ENCODE measurements around the gene KRT13. TPM values are rescaled to one million over a fixed set of nuclear protein-coding genes. Genes with fewer than 3 reads are reported as not detected.

The KRT13 gene
- total and polyA plus RNA-seq, 2 donors (not counting 1 experiment from before 2014, with no cell fraction given), result not detected

DNA sequence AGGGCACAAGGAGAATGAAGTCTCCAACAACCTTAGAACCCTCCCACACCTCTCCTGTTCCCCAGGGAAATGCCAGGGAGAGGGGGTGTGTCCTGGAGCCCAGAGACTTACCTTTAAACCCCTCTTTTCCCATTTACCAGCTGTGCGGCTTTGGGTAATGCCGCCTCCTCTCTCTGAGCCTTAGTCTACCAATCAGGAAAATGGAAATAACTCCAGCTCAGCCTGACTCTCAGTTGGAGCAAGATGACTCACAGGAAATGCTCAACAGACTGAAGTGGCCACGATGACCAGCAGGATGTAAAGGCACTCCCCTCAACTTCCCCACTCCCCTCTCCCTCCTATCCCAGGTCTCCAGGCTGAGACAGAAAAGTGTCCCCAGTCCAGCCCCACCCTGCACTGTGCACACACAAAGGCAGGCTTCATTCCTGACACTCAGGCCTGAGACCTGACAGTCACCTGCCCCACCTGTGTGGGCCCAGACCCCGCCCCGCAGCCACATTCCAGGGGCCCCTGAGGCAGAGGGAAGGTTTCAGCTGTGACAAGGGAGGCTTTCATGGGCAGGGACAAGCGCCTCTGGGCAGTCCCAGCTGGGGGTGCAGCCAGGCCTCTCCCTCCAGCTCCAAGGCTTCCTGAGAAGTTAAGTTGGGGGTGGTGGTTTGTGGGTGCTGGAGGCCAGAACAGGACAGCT lies 16.3 kb upstream of the KRT13 start:
- H3K36me3 ChIP-seq (replicated peaks in 1 of 2; ENCODE audit: control extremely low read depth in 1 of 2, control insufficient read depth in 1 of 2, extremely low read depth in 1 of 2, insufficient read depth in 2 of 2, low read length in 1 of 2), result no peaks in the 10 kb centered on the region
- H4K20me1 ChIP-seq (ENCODE audit: control insufficient read depth, insufficient read depth, low read length, poor library complexity, severe bottlenecking), result no peaks in the 10 kb centered on the region
- no peak overlapping the region for H3K27ac ChIP-seq (ENCODE audit: low read length in 2 of 2)
- H3K4me3 ChIP-seq (ENCODE audit: control extremely low read depth in 1 of 5, extremely low read depth in 1 of 5, insufficient read depth in 1 of 5, low read depth in 2 of 5, low read length in 4 of 5), result no peak overlapping the region
- WGBS (ENCODE audit: insufficient coverage), result 75% methylated on average over 6 of the region's 6 CpGs
- H3K27me3 ChIP-seq (replicated peaks in 1 of 4; ENCODE audit: control extremely low read depth in 1 of 4, control insufficient read depth in 3 of 4, insufficient read depth in 4 of 4, low read length in 3 of 4), result peaks cover 0 to 8% (median 0%) of the 10 kb centered on the region in 4 experiments
- ATAC-seq (ENCODE audit: low read depth) (no peak), DNase-seq (no peak)
- no peak for TF ChIP-seq EZH2 (IDR thresholded peaks at IDR 0.05; ENCODE audit: borderline replicate concordance, insufficient read depth, low read depth, low read length, poor library complexity, severe bottlenecking)
- TF ChIP-seq, protein P1, sequence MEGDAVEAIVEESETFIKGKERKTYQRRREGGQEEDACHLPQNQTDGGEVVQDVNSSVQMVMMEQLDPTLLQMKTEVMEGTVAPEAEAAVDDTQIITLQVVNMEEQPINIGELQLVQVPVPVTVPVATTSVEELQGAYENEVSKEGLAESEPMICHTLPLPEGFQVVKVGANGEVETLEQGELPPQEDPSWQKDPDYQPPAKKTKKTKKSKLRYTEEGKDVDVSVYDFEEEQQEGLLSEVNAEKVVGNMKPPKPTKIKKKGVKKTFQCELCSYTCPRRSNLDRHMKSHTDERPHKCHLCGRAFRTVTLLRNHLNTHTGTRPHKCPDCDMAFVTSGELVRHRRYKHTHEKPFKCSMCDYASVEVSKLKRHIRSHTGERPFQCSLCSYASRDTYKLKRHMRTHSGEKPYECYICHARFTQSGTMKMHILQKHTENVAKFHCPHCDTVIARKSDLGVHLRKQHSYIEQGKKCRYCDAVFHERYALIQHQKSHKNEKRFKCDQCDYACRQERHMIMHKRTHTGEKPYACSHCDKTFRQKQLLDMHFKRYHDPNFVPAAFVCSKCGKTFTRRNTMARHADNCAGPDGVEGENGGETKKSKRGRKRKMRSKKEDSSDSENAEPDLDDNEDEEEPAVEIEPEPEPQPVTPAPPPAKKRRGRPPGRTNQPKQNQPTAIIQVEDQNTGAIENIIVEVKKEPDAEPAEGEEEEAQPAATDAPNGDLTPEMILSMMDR (IDR thresholded peaks at IDR 0.05), result no peak
- Mint-ChIP-seq H3K9me3 (ENCODE audit: insufficient read depth) (no peaks in the 10 kb centered on the region), H3K4me3 (no peak overlapping the region), H3K27me3 (peaks cover 29% of the 10 kb centered on the region), H3K27ac (no peak overlapping the region), H3K4me1 (no peaks in the 10 kb centered on the region)
- H2AFZ ChIP-seq (ENCODE audit: insufficient read depth, low read depth, low read length, poor library complexity, severe bottlenecking), result no peak overlapping the region
- no peak overlapping the region for H3K4me2 ChIP-seq (replicated peaks; ENCODE audit: low read depth, low read length, poor library complexity, severe bottlenecking)
- intact Hi-C loops (cut with micrococcal nuclease), result no loop called here
- H3K79me2 ChIP-seq (ENCODE audit: control insufficient read depth, insufficient read depth, low read length), result no peaks in the 10 kb centered on the region
- H3K9ac ChIP-seq (ENCODE audit: low read length), result no peak overlapping the region
- POLR2A ChIA-PET, result interaction anchor here (0.6 kb wide), 1 partner anchor 12 kb away, joined by 6 read pairs; no protein-coding TSS in a partner anchor
- no peaks in the 10 kb centered on the region for H3K9me3 ChIP-seq (ENCODE audit: control extremely low read depth in 1 of 3, control insufficient read depth in 2 of 3, insufficient read depth in 1 of 3, low read length in 2 of 3)
- CTCF ChIA-PET, result no interaction called here
- no peaks in the 10 kb centered on the region for H3K4me1 ChIP-seq (ENCODE audit: control insufficient read depth in 2 of 2, insufficient read depth in 2 of 2, low read length in 2 of 2)

DNA sequence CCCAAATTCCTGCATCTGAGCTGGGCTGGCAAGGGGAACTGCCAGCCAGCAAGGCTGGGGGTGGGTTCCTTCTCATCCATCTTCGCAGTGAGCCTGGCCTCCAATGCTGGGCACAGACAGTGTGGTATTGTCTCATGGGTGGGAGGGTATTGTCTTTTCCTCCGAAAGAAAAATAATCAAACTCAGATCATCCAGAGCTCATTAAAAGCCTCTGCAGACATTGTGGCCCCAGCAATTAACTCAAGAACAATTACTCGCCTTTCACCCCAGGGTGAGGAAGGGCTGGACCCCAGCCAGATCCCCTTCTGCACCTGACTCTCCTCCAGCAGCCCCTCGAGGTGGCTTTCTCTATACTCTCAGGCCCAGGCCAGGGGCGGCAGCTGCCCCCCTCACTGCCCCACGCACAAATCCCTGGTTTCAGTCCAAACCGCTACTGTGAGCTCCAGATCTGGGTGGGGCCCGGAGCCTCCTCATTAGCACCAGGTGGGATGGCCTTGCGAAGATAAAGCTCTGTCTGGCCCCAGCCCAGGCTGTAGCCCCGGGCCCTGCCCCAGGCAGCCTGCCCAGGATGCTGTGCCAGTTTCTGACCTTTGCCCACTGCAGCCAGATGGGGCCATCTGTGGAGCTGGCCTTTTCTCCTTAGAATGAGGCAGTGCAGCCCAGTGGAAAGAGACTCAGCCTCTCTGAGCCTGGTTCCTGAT lies 15.6 kb upstream of the KRT13 start:
- peaks cover 31% of the 10 kb centered on the region for H3K27me3 Mint-ChIP-seq
- H3K9ac ChIP-seq (ENCODE audit: low read length), result no peak overlapping the region

More for the DNA sequence above, 15.6 kb upstream of the KRT13 start:
- Mint-ChIP-seq H3K4me1 (no peaks in the 10 kb centered on the region), H3K9me3 (ENCODE audit: insufficient read depth) (no peaks in the 10 kb centered on the region), H3K27ac (no peak overlapping the region), H3K4me3 (no peak overlapping the region)
- CTCF ChIA-PET, result no interaction called here
- H3K4me3 ChIP-seq (ENCODE audit: control extremely low read depth in 1 of 5, extremely low read depth in 1 of 5, insufficient read depth in 1 of 5, low read depth in 2 of 5, low read length in 4 of 5), result no peak overlapping the region
- H3K4me2 ChIP-seq (replicated peaks; ENCODE audit: low read depth, low read length, poor library complexity, severe bottlenecking), result no peak overlapping the region
- POLR2A ChIA-PET, result no interaction called here
- H3K4me1 ChIP-seq (ENCODE audit: control insufficient read depth in 2 of 2, insufficient read depth in 2 of 2, low read length in 2 of 2), result no peaks in the 10 kb centered on the region
- no peak for DNase-seq
- no peaks in the 10 kb centered on the region for H3K9me3 ChIP-seq (ENCODE audit: control extremely low read depth in 1 of 3, control insufficient read depth in 2 of 3, insufficient read depth in 1 of 3, low read length in 2 of 3)
- H3K27ac ChIP-seq (ENCODE audit: low read length in 2 of 2), result no peak overlapping the region
- no peak for ATAC-seq (ENCODE audit: low read depth)
- H3K27me3 ChIP-seq (replicated peaks in 1 of 4; ENCODE audit: control extremely low read depth in 1 of 4, control insufficient read depth in 3 of 4, insufficient read depth in 4 of 4, low read length in 3 of 4), result peaks cover 0 to 6% (median 0%) of the 10 kb centered on the region in 4 experiments
- H4K20me1 ChIP-seq (ENCODE audit: control insufficient read depth, insufficient read depth, low read length, poor library complexity, severe bottlenecking), result no peaks in the 10 kb centered on the region
- WGBS (ENCODE audit: insufficient coverage), result 90% methylated on average over 8 of the region's 10 CpGs
- no peaks in the 10 kb centered on the region for H3K36me3 ChIP-seq (replicated peaks in 1 of 2; ENCODE audit: control extremely low read depth in 1 of 2, control insufficient read depth in 1 of 2, extremely low read depth in 1 of 2, insufficient read depth in 2 of 2, low read length in 1 of 2)
- intact Hi-C loops (cut with micrococcal nuclease), result no loop called here
- H3K79me2 ChIP-seq (ENCODE audit: control insufficient read depth, insufficient read depth, low read length), result no peaks in the 10 kb centered on the region
- no peak for TF ChIP-seq EZH2 (IDR thresholded peaks at IDR 0.05; ENCODE audit: borderline replicate concordance, insufficient read depth, low read depth, low read length, poor library complexity, severe bottlenecking)
- TF ChIP-seq, protein P1 (IDR thresholded peaks at IDR 0.05), result no peak
- H2AFZ ChIP-seq (ENCODE audit: insufficient read depth, low read depth, low read length, poor library complexity, severe bottlenecking), result no peak overlapping the region

Data from B cell (primary cell).